BLaER1 (cell line): ENCODE results near the gene TMEM134.

Source experiments
- H3K27ac ChIP-seq: shearing (Covaris generic); formaldehyde crosslinking; 2 replicates; pipeline ENCODE4 v1.8.1; 2022
- H3K27me3 ChIP-seq: shearing (Covaris generic); formaldehyde crosslinking; 2 replicates; pipeline ENCODE4 v1.8.1; 2022
- H3K36me3 ChIP-seq: shearing (Covaris generic); formaldehyde crosslinking; 2 replicates; pipeline ENCODE4 v1.8.1; 2022
- H3K4me1 ChIP-seq: shearing (Covaris generic); formaldehyde crosslinking; 2 replicates; pipeline ENCODE4 v1.8.1; 2022
- H3K4me2 ChIP-seq: shearing (Covaris generic); formaldehyde crosslinking; 2 replicates; pipeline ENCODE4 v1.8.1; 2022
- H3K4me3 ChIP-seq: shearing (Covaris generic); formaldehyde crosslinking; 2 replicates; pipeline ENCODE4 v1.8.1; 2022
- H3K9ac ChIP-seq: shearing (Covaris generic); formaldehyde crosslinking; 2 replicates; pipeline ENCODE4 v1.8.1; 2022
- H3K9me3 ChIP-seq: shearing (Covaris generic); formaldehyde crosslinking; 2 replicates; pipeline ENCODE4 v1.8.1; 2022
- H4K20me1 ChIP-seq: shearing (Covaris generic); formaldehyde crosslinking; 2 replicates; pipeline ENCODE4 v1.8.1; 2022
- Cebpa-rat ChIP-seq: shearing (Covaris generic); IDR thresholded peaks from 2 replicates; pipeline ENCODE4 v1.8.1; 2022

TMEM134 gene

GRCh38 chr11:67438158-67438902 lies 30.7 kb downstream of the TMEM134 start:
- no peak for TF ChIP-seq Cebpa-rat
- Histone ChIP-seq H4K20me1 (peaks cover 35% of the 10 kb centered on the region), H3K27me3 (no peaks in the 10 kb centered on the region), H3K4me3 (peak overlapping the region; percentile 77), H3K9ac (peak overlapping the region; percentile 94), H3K4me1 (peaks cover 93% of the 10 kb centered on the region), H3K27ac (peak overlapping the region; percentile 99), H3K9me3 (no peaks in the 10 kb centered on the region), H3K36me3 (peaks cover 29% of the 10 kb centered on the region), H3K4me2 (peak overlapping the region; percentile 97)

- Histone ChIP-seq H3K4me1 (peaks cover 96% of the 10 kb centered on the region), H3K4me2 (peak overlapping the region; percentile 97), H3K9me3 (no peaks in the 10 kb centered on the region), H3K4me3 (peak overlapping the region; percentile 77), H3K36me3 (peaks cover 35% of the 10 kb centered on the region), H4K20me1 (peaks cover 40% of the 10 kb centered on the region), H3K27ac (peak overlapping the region; percentile 99), H3K9ac (peak overlapping the region; percentile 94), H3K27me3 (no peaks in the 10 kb centered on the region)
- no peak for TF ChIP-seq Cebpa-rat
These were observed 31.3 kb downstream of the TMEM134 start for GRCh38 chr11:67437809-67438157.

- peak within 1 kb of the TSS; percentile 97 for H3K4me2 ChIP-seq
- peak within 1 kb of the TSS; percentile 99 for H3K27ac ChIP-seq
- no peaks in the 10 kb centered on the region for H3K9me3 ChIP-seq
- H3K36me3 ChIP-seq, result peaks cover 40% of the 10 kb centered on the region
- H3K9ac ChIP-seq, result peak within 1 kb of the TSS; percentile 94
- peak within 1 kb of the TSS; percentile 77 for H3K4me3 ChIP-seq
- peaks cover 96% of the 10 kb centered on the region for H3K4me1 ChIP-seq
- H3K27me3 ChIP-seq, result no peaks in the 10 kb centered on the region
- no peak for TF ChIP-seq Cebpa-rat
- H4K20me1 ChIP-seq, result peaks cover 46% of the 10 kb centered on the region
These were observed 31.8 kb downstream of the TMEM134 start, which contains the start of gene PTPRCAP for GRCh38 chr11:67437082-67437808. Gene PTPRCAP, minus strand, starts transcription at chr11:67437682. Its CDS starts 63 bp downstream, at chr11:67437619.

GRCh38 chr11:67436459-67437081 lies 32.5 kb downstream of the TMEM134 start:
- Histone ChIP-seq H3K4me2 (peak overlapping the region; percentile 97), H3K9me3 (no peaks in the 10 kb centered on the region), H3K36me3 (peaks cover 47% of the 10 kb centered on the region), H3K27ac (peak overlapping the region; percentile 99), H3K4me1 (peaks cover 96% of the 10 kb centered on the region), H3K9ac (peak overlapping the region; percentile 94), H3K27me3 (no peaks in the 10 kb centered on the region), H3K4me3 (peak overlapping the region; percentile 77), H4K20me1 (peaks cover 52% of the 10 kb centered on the region)
- TF ChIP-seq Cebpa-rat, result no peak

- no peaks in the 10 kb centered on the region for H3K27me3 ChIP-seq
- H3K36me3 ChIP-seq, result peaks cover 53% of the 10 kb centered on the region
- no peak for TF ChIP-seq Cebpa-rat
- peaks cover 89% of the 10 kb centered on the region for H3K4me1 ChIP-seq
- peak overlapping the region; percentile 94 for H3K9ac ChIP-seq
- H3K9me3 ChIP-seq, result no peaks in the 10 kb centered on the region
- H3K4me3 ChIP-seq, result peak overlapping the region; percentile 77
- peak overlapping the region; percentile 97 for H3K4me2 ChIP-seq
- H4K20me1 ChIP-seq, result peaks cover 59% of the 10 kb centered on the region
- peak overlapping the region; percentile 99 for H3K27ac ChIP-seq
These were observed 33.2 kb downstream of the TMEM134 start for GRCh38 chr11:67435727-67436458.

- Histone ChIP-seq H3K9ac (peak overlapping the region; percentile 94), H3K4me1 (peaks cover 82% of the 10 kb centered on the region), H3K9me3 (no peaks in the 10 kb centered on the region), H3K27me3 (no peaks in the 10 kb centered on the region), H3K27ac (peak overlapping the region; percentile 99), H3K36me3 (peaks cover 61% of the 10 kb centered on the region), H3K4me2 (peak overlapping the region; percentile 97), H3K4me3 (peak overlapping the region; percentile 77), H4K20me1 (peaks cover 66% of the 10 kb centered on the region)
- no peak for TF ChIP-seq Cebpa-rat
These were observed 33.9 kb downstream of the TMEM134 start for GRCh38 chr11:67435031-67435726.

GRCh38 chr11:67434395-67434881 lies 34.6 kb downstream of the TMEM134 start:
- H3K4me1 ChIP-seq, result peaks cover 82% of the 10 kb centered on the region

GRCh38 chr11:67433536-67434394 lies 35.3 kb downstream of the TMEM134 start:
- H3K9ac ChIP-seq, result peak overlapping the region; percentile 94
- no peaks in the 10 kb centered on the region for H3K9me3 ChIP-seq
- H3K4me1 ChIP-seq, result peaks cover 81% of the 10 kb centered on the region
- H4K20me1 ChIP-seq, result peaks cover 79% of the 10 kb centered on the region
- H3K36me3 ChIP-seq, result peaks cover 70% of the 10 kb centered on the region
- TF ChIP-seq Cebpa-rat, result no peak
- peak overlapping the region; percentile 99 for H3K27ac ChIP-seq
- no peak overlapping the region for H3K4me3 ChIP-seq
- peak overlapping the region; percentile 97 for H3K4me2 ChIP-seq
- H3K27me3 ChIP-seq, result no peaks in the 10 kb centered on the region

More at GRCh38 chr11:67434395-67434881, 34.6 kb downstream of the TMEM134 start:
- H3K9ac ChIP-seq, result peak overlapping the region; percentile 94
- peaks cover 73% of the 10 kb centered on the region for H4K20me1 ChIP-seq
- H3K36me3 ChIP-seq, result peaks cover 68% of the 10 kb centered on the region
- H3K4me3 ChIP-seq, result no peak overlapping the region
- H3K27ac ChIP-seq, result peak overlapping the region; percentile 99
- H3K9me3 ChIP-seq, result no peaks in the 10 kb centered on the region
- H3K4me2 ChIP-seq, result peak overlapping the region; percentile 97
- TF ChIP-seq Cebpa-rat, result no peak
- H3K27me3 ChIP-seq, result no peaks in the 10 kb centered on the region
